Measurements from ENCODE around the gene NHLH1.

Gene NHLH1

GRCh38 chr1:160412028-160412362 lies 45.1 kb downstream of the NHLH1 start:
- DNase-seq (ENCODE audit: low spot score), result no peak

GRCh38 chr1:160413716-160414115 lies 46.8 kb downstream of the NHLH1 start:
- no peak for DNase-seq (ENCODE audit: low spot score)

- no peak for DNase-seq (ENCODE audit: low spot score)
Measured at GRCh38 chr1:160414881-160415280, 48.0 kb downstream of the NHLH1 start.

GRCh38 chr1:160415696-160416290 lies 48.9 kb downstream of the NHLH1 start:
- DNase-seq (ENCODE audit: low spot score), result no peak

GRCh38 chr1:160416369-160416768 lies 49.5 kb downstream of the NHLH1 start:
- no peak for DNase-seq (ENCODE audit: low spot score)

GRCh38 chr1:160418483-160418882 lies 51.6 kb downstream of the NHLH1 start:
- no peak for DNase-seq (ENCODE audit: low spot score)

GRCh38 chr1:160419150-160419837 lies 52.4 kb downstream of the NHLH1 start:
- no peak for DNase-seq (ENCODE audit: low spot score)

- DNase-seq (ENCODE audit: low spot score), result no peak
Measured at GRCh38 chr1:160419838-160420169, 52.9 kb downstream of the NHLH1 start.

GRCh38 chr1:160420881-160421842 lies 54.3 kb downstream of the NHLH1 start:
- no peak for DNase-seq (ENCODE audit: low spot score)

- DNase-seq (ENCODE audit: low spot score), result no peak
Measured at GRCh38 chr1:160421881-160422280, 55.0 kb downstream of the NHLH1 start.
